K562 (cell line): ENCODE data around the gene LRRK1. TPM values are rescaled to one million over a fixed set of nuclear protein-coding genes. Genes with fewer than 3 reads are reported as not detected.

Source experiments
- ATAC-seq: fragments of 200-7000 bp; cut with Tn5 transposase; 3 replicates; pipeline ENCODE4 v1.9.1; 2020; ENCODE audit warnings: moderate library complexity
- BruUV-seq: library from RNA; stranded (reverse); fragments of 400-500 nt; replicated peaks from 2 replicates; lab custom pipeline; 2021; lab: Mats Ljungman, UMichigan
- CTCF ChIA-PET: fragments of 300-600 bp; formaldehyde crosslinking; extraction: SDS; loops from one replicate; lab custom pipeline; 2021; ENCODE audit warnings: low intra/inter-chr PET ratio; lab: Yijun Ruan, JAX
- POLR2A ChIA-PET: fragments of 300-600, 350-650 bp; sonication (Branson Sonifier 250); formaldehyde crosslinking; extraction: SDS; loops from one replicate; lab custom pipeline; 2021; ENCODE audit warnings: antibody characterized with exemption, inconsistent platforms; lab: Yijun Ruan, JAX
- DNase-seq, 4 experiments: peaks; one replicate each; pipeline versions ENCODE4 v3.0.0 to v3.0.0-alpha.2; 2011 to 2018; ENCODE audit warnings: low spot score in 3 of 4, mixed read lengths in 3 of 4; ENCODE audit errors: extremely low read depth in 1 of 4
- FAIRE-seq: peaks from 2 replicates; lab custom pipeline; 2011; peaks lifted over from hg19 to GRCh38; lab: Jason Lieb, UNC
- H2AFZ ChIP-seq: 2 replicates; pipeline ENCODE4 v1.6.0; 2011; ENCODE audit warnings: low read depth, low read length, control low read depth, inconsistent platforms
- H3K27ac ChIP-seq: fragments of 200-600 bp; 3 replicates; pipeline ENCODE4 v1.8.0; 2011; ENCODE audit warnings: low read depth, mild to moderate bottlenecking, control low read depth, inconsistent platforms, low read length, moderate library complexity, mixed read lengths; ENCODE audit errors: extremely low read depth
- H3K27me3 ChIP-seq, 2 experiments: fragments of 300-600 bp in 1 of 2; 2 replicates in 1 of 2; 3 replicates in 1 of 2; pipeline versions ENCODE4 v1.6.0 to v1.8.0; 2011; ENCODE audit warnings: inconsistent platforms in 2 of 2, low read length in 2 of 2, mild to moderate bottlenecking in 1 of 2, mixed read lengths in 1 of 2, moderate library complexity in 1 of 2; ENCODE audit not compliant: control insufficient read depth in 2 of 2, insufficient read depth in 2 of 2
- H3K36me3 ChIP-seq: fragments of 300-600 bp; 3 replicates; pipeline ENCODE4 v1.8.0; 2011; ENCODE audit warnings: mild to moderate bottlenecking, low read length, inconsistent platforms; ENCODE audit not compliant: control insufficient read depth, insufficient read depth
- H3K4me1 ChIP-seq, 2 experiments: fragments of 200-600 bp in 1 of 2; replicated peaks in 1 of 2; 2 replicates in 1 of 2; 3 replicates in 1 of 2; pipeline versions ENCODE4 v1.5.1 to v1.8.0; 2011; ENCODE audit warnings: inconsistent platforms in 2 of 2, low read length in 2 of 2, mild to moderate bottlenecking in 1 of 2, mixed read lengths in 1 of 2, moderate library complexity in 1 of 2; ENCODE audit not compliant: control insufficient read depth in 2 of 2, insufficient read depth in 2 of 2
- H3K4me2 ChIP-seq: 2 replicates; pipeline ENCODE4 v1.6.1; 2011; ENCODE audit warnings: low read length, control low read depth, inconsistent platforms, mixed read lengths; ENCODE audit not compliant: insufficient read depth
- H3K4me3 ChIP-seq: fragments of 200-600 bp; sonication (generic), shearing (Covaris generic); 2 replicates; pipeline ENCODE4 v1.5.1; 2016; ENCODE audit warnings: control low read depth, inconsistent platforms
- H3K79me2 ChIP-seq: fragments of 200-600 bp; 3 replicates; pipeline ENCODE4 v1.8.0; 2011; ENCODE audit warnings: low read length, inconsistent platforms; ENCODE audit not compliant: control insufficient read depth, insufficient read depth
- H3K9ac ChIP-seq, 2 experiments: 2 replicates each; pipeline versions ENCODE4 v1.6.0 to v1.6.1; 2011; ENCODE audit warnings: low read depth in 2 of 2, low read length in 2 of 2, control low read depth in 1 of 2, inconsistent platforms in 1 of 2, mild to moderate bottlenecking in 1 of 2, mixed read lengths in 1 of 2; ENCODE audit not compliant: insufficient read depth in 1 of 2
- H3K9me1 ChIP-seq: one replicate; pipeline ENCODE4 v1.6.0; 2011; ENCODE audit warnings: inconsistent platforms, mild to moderate bottlenecking, low read length, moderate library complexity; ENCODE audit not compliant: control insufficient read depth, insufficient read depth
- H3K9me3 ChIP-seq: replicated peaks from 2 replicates; pipeline ENCODE4 v1.5.1; 2011; ENCODE audit warnings: low read depth, low read length, inconsistent platforms; ENCODE audit not compliant: control insufficient read depth, insufficient read depth
- H4K20me1 ChIP-seq: replicated peaks from 2 replicates; pipeline ENCODE4 v1.6.1; 2011; ENCODE audit warnings: low read length, inconsistent platforms, mixed read lengths; ENCODE audit not compliant: control insufficient read depth, insufficient read depth
- ARID1B ChIP-seq: fragments of 450-650 bp; IDR thresholded peaks from 2 replicates; pipeline ENCODE4 v1.6.1; 2016; ENCODE audit warnings: antibody characterized with exemption, mild to moderate bottlenecking, inconsistent platforms
- ASH1L ChIP-seq: fragments of 450-650 bp; IDR thresholded peaks from 2 replicates; pipeline ENCODE4 v1.6.1; 2018; ENCODE audit warnings: borderline replicate concordance, mild to moderate bottlenecking, low read depth; ENCODE audit not compliant: partially characterized antibody
- CCAR2 ChIP-seq: fragments of 200-400 bp; formaldehyde crosslinking; IDR thresholded peaks from 2 replicates; pipeline ENCODE4 v1.6.1; 2017; ENCODE audit warnings: mild to moderate bottlenecking, low read depth, low read length
- KAT7 ChIP-seq: sonication (generic); formaldehyde crosslinking; IDR thresholded peaks from 2 replicates; pipeline ENCODE4 v1.8.0; 2022; ENCODE audit warnings: missing genetic modification reagents, mild to moderate bottlenecking, borderline replicate concordance
- MTA3 ChIP-seq: fragments of 450-650 bp; formaldehyde crosslinking; IDR thresholded peaks from 2 replicates; pipeline ENCODE4 v1.6.1; 2017; ENCODE audit warnings: mild to moderate bottlenecking, borderline replicate concordance
- POU5F1 ChIP-seq: fragments of 150-350 bp; IDR thresholded peaks from 2 replicates; pipeline ENCODE4 v1.6.1; 2014; ENCODE audit warnings: borderline replicate concordance, low read length, low read depth, mild to moderate bottlenecking; ENCODE audit not compliant: partially characterized antibody
- SIN3B ChIP-seq: fragments of 450-650 bp; IDR thresholded peaks from 2 replicates; pipeline ENCODE4 v1.6.1; 2017; ENCODE audit warnings: low read depth, mild to moderate bottlenecking, moderate library complexity
- ZNF24 ChIP-seq: fragments of 450-650 bp; IDR thresholded peaks from 2 replicates; pipeline ENCODE4 v1.6.1; 2016
- ZNF699 ChIP-seq: fragments of 250-450 bp; sonication (Bioruptor Pico); IDR thresholded peaks from 2 replicates; pipeline ENCODE4 v1.8.0; 2021; ENCODE audit warnings: mild to moderate bottlenecking, moderate library complexity; ENCODE audit not compliant: insufficient replicate concordance
- WGBS: fragments of 100-300 bp; shearing (Covaris generic); methylation state at CpG from one replicate; pipeline ENCODE4 v1.1.6; 2016; ENCODE audit warnings: low coverage, mixed read lengths; ENCODE audit not compliant: insufficient coverage; ENCODE audit errors: missing lambda C conversion rate; 5-methylcytosine and 5-hydroxymethylcytosine counted together
- in situ Hi-C: fragments of 300-500 bp; cut with MboI; formaldehyde crosslinking; loops from 4 replicates; pipeline ENCODE4 v1.15.0; 2018; ENCODE audit warnings: inconsistent platforms, mixed read lengths
- intact Hi-C: fragments of 100-400 bp; cut with micrococcal nuclease; formaldehyde crosslinking; loops from 2 replicates; pipeline ENCODE4 v1.14.2; 2022
- polyA plus RNA-seq, 8 experiments: library from polyadenylated mRNA; depleted of rRNA in 4 of 8; stranded (reverse) in 5 of 8; unstranded in 3 of 8; fragments of >200 nt; fragmentation: Nextera tagmentation in 2 of 8; fragmentation: Illumina TruSeq in 1 of 8; extraction: Ambion mirVana in 2 of 8; extraction: Trizol in 1 of 8; gene quantifications; 2 replicates each; pipeline versions ENCODE4 v1.2.1 to v1.2.3, GENCODE V29; 2011 to 2014; ENCODE audit warnings: inconsistent platforms in 1 of 8, missing spikeins in 1 of 8
- total RNA-seq, 7 experiments: library from RNA; depleted of rRNA in 6 of 7; stranded (reverse); fragments of >200 nt in 6 of 7; fragmentation: Illumina TruSeq in 2 of 7; extraction: Trizol in 2 of 7; gene quantifications; 2 replicates each; pipeline versions ENCODE4 v1.2.1 to v1.2.3, GENCODE V29; 2011 to 2021; ENCODE audit warnings: low replicate concordance in 1 of 7
- TF ChIP-seq, protein P1 (sequence below): fragments of 250-450 bp; sonication (Bioruptor Pico); IDR thresholded peaks from 2 replicates; pipeline ENCODE4 v1.5.0; 2020; ENCODE audit warnings: mild to moderate bottlenecking, borderline replicate concordance
- TF ChIP-seq, protein P2 (sequence below): sonication (generic); formaldehyde crosslinking; IDR thresholded peaks from 2 replicates; pipeline ENCODE4 v1.8.1; 2022; ENCODE audit warnings: missing genetic modification reagents
- TF ChIP-seq, protein P3 (sequence below): fragments of 450-650 bp; IDR thresholded peaks from 2 replicates; pipeline ENCODE4 v1.6.1; 2016; ENCODE audit warnings: low read depth, mild to moderate bottlenecking, moderate library complexity
- TF ChIP-seq, protein P4 (sequence below): fragments of 200-400 bp; formaldehyde crosslinking; IDR thresholded peaks from 2 replicates; pipeline ENCODE4 v1.6.1; 2017; ENCODE audit warnings: mild to moderate bottlenecking, low read depth, low read length, moderate library complexity

Gene LRRK1
- total and polyA plus RNA-seq, 9 of the 15 experiments (the other 6 are each of a cell fraction or from before 2014, with no cell fraction given), result 0.01 to 1.5 (median 0.11) TPM

DNA sequence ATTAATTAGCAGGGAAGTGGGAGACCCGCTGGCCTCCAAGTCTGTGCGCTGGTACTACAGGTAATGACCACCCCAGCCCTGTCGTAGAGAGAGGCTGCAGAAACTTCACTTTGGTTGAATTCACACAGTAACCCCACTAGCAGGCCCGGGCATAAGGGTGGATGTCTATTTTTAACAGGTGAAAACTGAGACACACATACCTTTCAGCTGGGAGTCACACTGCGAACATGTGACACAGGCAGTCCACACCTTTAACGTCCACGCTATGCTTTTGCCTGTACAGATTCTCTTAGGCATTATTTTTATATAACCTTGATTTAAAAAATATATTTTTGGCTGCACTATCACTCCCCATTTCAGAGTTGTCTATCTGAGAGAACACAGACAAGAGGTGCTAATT is 3.9 kb downstream of the LRRK1 start (continued):
- no peak for TF ChIP-seq CCAR2

DNA sequence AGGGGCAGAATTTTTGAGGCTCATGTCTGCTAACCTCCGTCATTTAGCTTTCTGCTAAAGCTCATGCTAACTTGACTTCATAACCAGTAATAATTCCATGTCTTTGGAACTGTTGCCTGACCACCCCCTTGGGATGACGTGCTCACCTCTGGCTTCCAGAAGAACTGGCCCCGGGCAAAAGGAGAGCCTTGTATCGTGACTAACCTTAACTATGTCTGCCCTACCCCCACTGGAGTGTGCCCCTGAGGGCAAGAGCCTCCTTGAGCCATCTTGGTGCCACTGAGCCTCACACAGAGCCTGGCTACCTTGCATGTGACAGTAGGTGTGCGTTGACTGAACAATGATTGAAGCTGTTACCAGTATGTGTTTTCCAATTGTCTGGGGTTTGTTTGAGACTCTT is 4.7 kb downstream of the LRRK1 start:
- H3K4me2 ChIP-seq, result no peak overlapping the region
- H3K9me1 ChIP-seq, result no peaks in the 10 kb centered on the region
- POLR2A ChIA-PET, result no interaction called here
- WGBS, result 0% methylated on average over 5 of the region's 5 CpGs
- no peaks in the 10 kb centered on the region for H3K79me2 ChIP-seq
- DNase-seq, result no peak
- H3K36me3 ChIP-seq, result no peaks in the 10 kb centered on the region
- no peak for FAIRE-seq
- peaks cover 21 to 60% of the 10 kb centered on the region in 2 experiments for H3K27me3 ChIP-seq
- peaks cover 0 to 9% of the 10 kb centered on the region in 2 experiments; a peak in 2 of 5 replicates for H3K4me1 ChIP-seq
- no peak for ATAC-seq
- in situ Hi-C loops, result loop anchor here (25.0 kb wide), 1 partner anchor 338 kb away; the partner anchor contains the start of gene CHSY1
- no peaks in the 10 kb centered on the region for H3K9me3 ChIP-seq
- BruUV-seq, result no TSS peak
- CTCF ChIA-PET, result no interaction called here
- no peaks in the 10 kb centered on the region for H4K20me1 ChIP-seq
- H3K9ac ChIP-seq, result no peak overlapping the region
- H3K27ac ChIP-seq, result no peak overlapping the region
- intact Hi-C loops, result no loop called here
- H2AFZ ChIP-seq, result no peak overlapping the region
- no peak overlapping the region for H3K4me3 ChIP-seq
- no peak for TF ChIP-seq ASH1L
- TF ChIP-seq MTA3, result no peak
- TF ChIP-seq, protein P1, sequence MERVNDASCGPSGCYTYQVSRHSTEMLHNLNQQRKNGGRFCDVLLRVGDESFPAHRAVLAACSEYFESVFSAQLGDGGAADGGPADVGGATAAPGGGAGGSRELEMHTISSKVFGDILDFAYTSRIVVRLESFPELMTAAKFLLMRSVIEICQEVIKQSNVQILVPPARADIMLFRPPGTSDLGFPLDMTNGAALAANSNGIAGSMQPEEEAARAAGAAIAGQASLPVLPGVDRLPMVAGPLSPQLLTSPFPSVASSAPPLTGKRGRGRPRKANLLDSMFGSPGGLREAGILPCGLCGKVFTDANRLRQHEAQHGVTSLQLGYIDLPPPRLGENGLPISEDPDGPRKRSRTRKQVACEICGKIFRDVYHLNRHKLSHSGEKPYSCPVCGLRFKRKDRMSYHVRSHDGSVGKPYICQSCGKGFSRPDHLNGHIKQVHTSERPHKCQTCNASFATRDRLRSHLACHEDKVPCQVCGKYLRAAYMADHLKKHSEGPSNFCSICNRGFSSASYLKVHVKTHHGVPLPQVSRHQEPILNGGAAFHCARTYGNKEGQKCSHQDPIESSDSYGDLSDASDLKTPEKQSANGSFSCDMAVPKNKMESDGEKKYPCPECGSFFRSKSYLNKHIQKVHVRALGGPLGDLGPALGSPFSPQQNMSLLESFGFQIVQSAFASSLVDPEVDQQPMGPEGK (CRISPR knock-in tag), result no peak
- TF ChIP-seq KAT7 (CRISPR knock-in tag), result no peak
- TF ChIP-seq, protein P2, sequence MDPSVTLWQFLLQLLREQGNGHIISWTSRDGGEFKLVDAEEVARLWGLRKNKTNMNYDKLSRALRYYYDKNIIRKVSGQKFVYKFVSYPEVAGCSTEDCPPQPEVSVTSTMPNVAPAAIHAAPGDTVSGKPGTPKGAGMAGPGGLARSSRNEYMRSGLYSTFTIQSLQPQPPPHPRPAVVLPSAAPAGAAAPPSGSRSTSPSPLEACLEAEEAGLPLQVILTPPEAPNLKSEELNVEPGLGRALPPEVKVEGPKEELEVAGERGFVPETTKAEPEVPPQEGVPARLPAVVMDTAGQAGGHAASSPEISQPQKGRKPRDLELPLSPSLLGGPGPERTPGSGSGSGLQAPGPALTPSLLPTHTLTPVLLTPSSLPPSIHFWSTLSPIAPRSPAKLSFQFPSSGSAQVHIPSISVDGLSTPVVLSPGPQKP (CRISPR knock-in tag), result no peak
- no peak for TF ChIP-seq ARID1B
- TF ChIP-seq SIN3B, result no peak
- TF ChIP-seq, protein P3, sequence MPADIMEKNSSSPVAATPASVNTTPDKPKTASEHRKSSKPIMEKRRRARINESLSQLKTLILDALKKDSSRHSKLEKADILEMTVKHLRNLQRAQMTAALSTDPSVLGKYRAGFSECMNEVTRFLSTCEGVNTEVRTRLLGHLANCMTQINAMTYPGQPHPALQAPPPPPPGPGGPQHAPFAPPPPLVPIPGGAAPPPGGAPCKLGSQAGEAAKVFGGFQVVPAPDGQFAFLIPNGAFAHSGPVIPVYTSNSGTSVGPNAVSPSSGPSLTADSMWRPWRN, result no peak
- TF ChIP-seq ZNF699 (CRISPR knock-in tag), result no peak
- TF ChIP-seq POU5F1, result no peak
- no peak for TF ChIP-seq ZNF24
- TF ChIP-seq, protein P4, sequence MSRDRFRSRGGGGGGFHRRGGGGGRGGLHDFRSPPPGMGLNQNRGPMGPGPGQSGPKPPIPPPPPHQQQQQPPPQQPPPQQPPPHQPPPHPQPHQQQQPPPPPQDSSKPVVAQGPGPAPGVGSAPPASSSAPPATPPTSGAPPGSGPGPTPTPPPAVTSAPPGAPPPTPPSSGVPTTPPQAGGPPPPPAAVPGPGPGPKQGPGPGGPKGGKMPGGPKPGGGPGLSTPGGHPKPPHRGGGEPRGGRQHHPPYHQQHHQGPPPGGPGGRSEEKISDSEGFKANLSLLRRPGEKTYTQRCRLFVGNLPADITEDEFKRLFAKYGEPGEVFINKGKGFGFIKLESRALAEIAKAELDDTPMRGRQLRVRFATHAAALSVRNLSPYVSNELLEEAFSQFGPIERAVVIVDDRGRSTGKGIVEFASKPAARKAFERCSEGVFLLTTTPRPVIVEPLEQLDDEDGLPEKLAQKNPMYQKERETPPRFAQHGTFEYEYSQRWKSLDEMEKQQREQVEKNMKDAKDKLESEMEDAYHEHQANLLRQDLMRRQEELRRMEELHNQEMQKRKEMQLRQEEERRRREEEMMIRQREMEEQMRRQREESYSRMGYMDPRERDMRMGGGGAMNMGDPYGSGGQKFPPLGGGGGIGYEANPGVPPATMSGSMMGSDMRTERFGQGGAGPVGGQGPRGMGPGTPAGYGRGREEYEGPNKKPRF, result no peak
